Thyroid gland (tissue), 4 donors: ENCODE measurements around the gene ZBED6.

Experiments
- POLR2A ChIP-seq, 2 donors: fragments of 450-650 bp; IDR thresholded peaks; one replicate each; pipeline ENCODE4 v1.6.1; 2017; ENCODE audit warnings: antibody characterized with exemption in 2 of 2, mild to moderate bottlenecking in 2 of 2, moderate library complexity in 1 of 2
- TF ChIP-seq, protein P1 (sequence below), 6 experiments: fragments of 200-600 bp in 3 of 6; fragments of 450-650 bp in 3 of 6; sonication (generic) in 3 of 6; IDR thresholded peaks; one replicate each; pipeline ENCODE4 v1.5.1; 2016 to 2019; ENCODE audit warnings: antibody characterized with exemption in 6 of 6, mild to moderate bottlenecking in 2 of 6, inconsistent platforms in 1 of 6, moderate library complexity in 1 of 6

DNA sequence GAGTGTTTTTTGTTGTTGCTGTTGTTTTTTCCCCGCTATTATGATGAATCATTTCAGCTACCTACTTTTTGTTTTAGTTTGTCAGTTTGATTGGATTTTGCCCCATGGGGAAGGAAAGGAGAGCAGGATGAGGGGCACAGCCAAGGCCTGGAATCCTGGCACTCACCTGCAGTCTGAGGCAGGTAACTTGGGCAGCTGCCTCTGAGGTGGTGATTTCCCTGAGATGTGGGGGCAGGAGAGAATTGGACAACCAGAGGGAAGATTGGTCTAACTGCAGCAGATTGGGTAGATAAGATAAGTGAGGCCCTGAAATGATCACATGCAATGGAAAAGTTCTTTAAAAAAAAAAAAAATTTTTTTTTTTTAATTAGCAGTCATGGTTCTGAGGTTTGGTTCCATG lies 31.9 kb upstream of the ZBED6 start:
- TF ChIP-seq, protein P1, sequence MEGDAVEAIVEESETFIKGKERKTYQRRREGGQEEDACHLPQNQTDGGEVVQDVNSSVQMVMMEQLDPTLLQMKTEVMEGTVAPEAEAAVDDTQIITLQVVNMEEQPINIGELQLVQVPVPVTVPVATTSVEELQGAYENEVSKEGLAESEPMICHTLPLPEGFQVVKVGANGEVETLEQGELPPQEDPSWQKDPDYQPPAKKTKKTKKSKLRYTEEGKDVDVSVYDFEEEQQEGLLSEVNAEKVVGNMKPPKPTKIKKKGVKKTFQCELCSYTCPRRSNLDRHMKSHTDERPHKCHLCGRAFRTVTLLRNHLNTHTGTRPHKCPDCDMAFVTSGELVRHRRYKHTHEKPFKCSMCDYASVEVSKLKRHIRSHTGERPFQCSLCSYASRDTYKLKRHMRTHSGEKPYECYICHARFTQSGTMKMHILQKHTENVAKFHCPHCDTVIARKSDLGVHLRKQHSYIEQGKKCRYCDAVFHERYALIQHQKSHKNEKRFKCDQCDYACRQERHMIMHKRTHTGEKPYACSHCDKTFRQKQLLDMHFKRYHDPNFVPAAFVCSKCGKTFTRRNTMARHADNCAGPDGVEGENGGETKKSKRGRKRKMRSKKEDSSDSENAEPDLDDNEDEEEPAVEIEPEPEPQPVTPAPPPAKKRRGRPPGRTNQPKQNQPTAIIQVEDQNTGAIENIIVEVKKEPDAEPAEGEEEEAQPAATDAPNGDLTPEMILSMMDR (IDR thresholded peaks at IDR 0.05) = no peak
- TF ChIP-seq POLR2A (IDR thresholded peaks at IDR 0.05) = no peak
